ENCODE data around the gene HNF1B.
"Not testable (repeated sequence)": the region's sequence is repeated elsewhere in the genome, so short reads cannot be mapped to it uniquely, and the experiment has no call there.

The HNF1B gene, protein sequence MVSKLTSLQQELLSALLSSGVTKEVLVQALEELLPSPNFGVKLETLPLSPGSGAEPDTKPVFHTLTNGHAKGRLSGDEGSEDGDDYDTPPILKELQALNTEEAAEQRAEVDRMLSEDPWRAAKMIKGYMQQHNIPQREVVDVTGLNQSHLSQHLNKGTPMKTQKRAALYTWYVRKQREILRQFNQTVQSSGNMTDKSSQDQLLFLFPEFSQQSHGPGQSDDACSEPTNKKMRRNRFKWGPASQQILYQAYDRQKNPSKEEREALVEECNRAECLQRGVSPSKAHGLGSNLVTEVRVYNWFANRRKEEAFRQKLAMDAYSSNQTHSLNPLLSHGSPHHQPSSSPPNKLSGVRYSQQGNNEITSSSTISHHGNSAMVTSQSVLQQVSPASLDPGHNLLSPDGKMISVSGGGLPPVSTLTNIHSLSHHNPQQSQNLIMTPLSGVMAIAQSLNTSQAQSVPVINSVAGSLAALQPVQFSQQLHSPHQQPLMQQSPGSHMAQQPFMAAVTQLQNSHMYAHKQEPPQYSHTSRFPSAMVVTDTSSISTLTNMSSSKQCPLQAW

GRCh38 chr17:37744961-37745800, at the start of gene HNF1B:
Gene HNF1B, minus strand, starts transcription at chr17:37745059. Its CDS starts 175 bp downstream, at chr17:37744884.
- DNase-seq: no peak

DNA sequence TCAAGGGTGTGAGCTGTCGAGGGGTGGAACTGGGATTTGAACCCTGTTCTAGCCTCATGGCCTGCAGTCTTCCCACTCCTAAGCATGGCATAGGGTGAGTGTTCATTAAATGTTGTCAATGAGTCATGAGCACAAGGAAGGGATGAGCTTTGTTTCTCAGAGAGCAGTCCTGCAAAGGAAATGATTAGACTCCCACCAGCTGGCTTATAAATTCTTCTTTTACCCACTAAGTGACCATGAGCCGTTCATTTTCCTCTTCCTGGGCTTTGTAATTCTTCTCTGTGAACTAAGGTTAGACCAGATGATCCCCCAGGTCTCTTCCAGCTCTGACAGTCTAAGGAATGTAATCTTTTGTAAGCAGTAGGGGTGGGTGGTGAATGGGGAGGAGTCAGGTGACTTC, 47.9 kb upstream of the HNF1B start:
- no peak for DNase-seq

DNA sequence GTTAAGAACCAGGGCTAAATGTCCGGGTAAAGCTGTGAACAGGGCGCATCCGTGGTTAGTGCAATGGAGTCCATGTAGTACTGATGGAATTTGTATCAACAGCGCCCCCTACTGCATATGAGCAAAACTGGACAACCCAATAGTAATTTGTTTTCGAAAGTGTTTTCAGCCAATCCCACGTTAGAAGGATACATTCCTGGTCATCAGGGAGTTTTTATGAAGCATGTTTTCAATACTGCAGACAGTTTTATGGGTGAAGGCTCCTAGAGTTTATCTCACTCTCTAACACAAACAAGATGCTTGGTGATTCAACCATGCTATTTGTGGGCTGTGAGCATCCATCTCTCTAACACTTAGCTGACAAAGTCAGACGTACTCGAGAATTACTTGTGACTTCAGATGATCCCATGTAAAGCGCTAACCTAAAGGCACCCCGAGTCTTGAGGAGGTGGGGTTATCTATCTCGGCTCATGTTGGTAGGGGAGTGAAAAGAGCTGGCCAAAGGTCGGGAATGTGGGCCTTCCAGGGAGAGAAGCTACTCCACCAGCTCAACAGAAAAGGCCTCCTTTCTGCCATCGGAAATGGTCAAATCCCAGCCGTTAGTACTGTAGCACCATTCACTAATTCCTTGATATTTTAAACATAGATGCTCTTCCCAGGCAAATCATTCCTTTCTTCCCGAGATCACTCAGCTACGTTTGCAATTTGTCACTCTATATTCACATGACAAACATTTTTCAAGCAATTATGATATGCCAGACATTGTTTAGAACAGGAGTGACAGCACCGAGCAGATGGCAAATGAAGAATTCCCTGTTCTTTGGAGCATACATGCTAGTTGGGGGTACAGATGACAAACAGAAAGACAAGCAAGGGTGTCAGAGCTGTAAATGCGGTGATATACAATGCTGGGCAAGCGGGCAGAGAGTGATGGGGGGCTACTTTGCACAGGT, 46.9 kb upstream of the HNF1B start:
- peak; percentile 62 for DNase-seq

GRCh38 chr17:37789771-37790541, 45.1 kb upstream of the HNF1B start:
- DNase-seq: no peak

DNA sequence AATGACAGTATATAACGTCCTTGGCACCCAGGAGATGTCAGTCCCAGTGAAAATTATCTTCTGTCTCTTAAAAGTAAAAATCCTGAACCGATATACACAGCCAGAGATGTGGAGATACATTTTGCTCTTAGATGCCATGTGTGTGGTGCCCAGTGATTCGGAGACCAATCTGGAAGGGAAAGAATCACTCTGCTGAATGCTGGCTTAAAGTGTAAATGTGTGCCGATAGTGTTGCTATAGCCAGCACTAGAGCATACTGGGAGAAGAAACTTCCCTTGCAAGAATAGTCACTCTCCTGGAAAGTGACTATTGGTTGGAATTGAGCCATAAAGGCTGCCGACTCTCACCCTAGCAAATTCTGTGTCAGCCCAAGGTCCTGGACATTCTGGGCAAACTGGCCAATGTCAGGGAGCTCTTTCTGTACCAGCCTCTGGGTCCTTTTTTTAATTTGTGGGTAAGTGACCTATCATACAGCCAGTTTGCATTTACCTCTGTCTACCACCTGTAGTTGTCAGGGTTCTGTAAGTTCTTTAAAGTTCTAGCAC, 44.2 kb upstream of the HNF1B start:
- no peak for DNase-seq

- DNase-seq: no peak
These were observed 43.7 kb upstream of the HNF1B start for GRCh38 chr17:37788526-37788925.

- no peak for DNase-seq
These were observed 42.3 kb upstream of the HNF1B start for GRCh38 chr17:37787055-37787757.

DNA sequence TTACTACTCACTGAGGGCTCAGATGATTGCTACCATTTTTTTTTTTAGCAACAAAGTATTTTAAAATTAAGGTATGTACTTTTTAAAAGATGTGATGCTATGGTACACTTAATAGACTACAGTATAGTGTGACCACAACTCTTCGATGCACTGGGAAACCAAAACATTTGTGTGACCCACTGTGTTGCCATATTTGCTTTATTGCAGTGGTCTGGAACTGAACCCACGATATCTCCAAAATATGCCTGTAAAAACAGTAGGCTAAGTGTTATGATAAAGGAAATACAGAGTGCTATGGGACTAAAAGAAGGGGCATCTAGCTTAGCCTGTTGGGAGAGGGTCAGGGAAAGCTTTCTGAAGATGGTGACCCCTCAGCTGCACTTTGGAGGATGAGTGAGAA, 41.6 kb upstream of the HNF1B start:
- DNase-seq: no peak

DNA sequence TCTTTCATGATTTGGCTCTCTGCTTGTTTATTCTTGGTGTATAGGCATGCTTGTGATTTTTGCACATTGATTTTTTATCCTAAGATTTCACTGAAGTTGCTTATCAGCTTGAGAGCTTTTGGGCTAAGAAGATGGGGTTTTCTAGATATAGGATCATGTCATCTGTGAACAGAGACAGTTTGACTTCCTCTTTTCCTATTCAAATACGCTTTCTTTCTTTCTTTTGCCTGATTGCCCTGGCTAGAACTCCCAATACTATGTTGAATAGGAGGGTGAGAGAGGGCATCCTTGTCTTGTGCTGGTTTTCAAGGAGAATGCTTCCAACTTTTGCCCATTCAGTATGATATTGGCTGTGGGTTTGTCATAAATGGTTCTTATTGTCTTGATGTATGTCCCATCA, 37.6 kb upstream of the HNF1B start:
- DNase-seq: not testable (repeated sequence)

DNA sequence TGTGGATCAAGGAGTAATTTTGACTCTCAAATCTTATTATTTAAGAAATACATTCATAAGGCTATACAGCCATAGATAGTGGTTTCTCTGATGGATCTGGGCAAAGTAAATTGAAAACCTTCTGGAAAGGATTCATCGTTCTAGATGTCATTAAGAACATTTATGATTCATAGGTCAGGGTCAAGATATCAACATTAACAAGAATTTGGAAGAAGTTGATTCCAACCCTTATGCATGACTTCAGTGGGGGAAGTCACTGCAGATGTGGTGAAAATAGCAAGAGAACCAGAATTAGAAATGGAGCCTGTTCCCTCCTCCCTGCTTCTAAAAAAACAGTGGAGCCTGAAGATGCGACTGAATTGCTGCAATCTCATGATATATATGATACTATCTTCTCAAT, 36.6 kb upstream of the HNF1B start:
- DNase-seq: no peak

GRCh38 chr17:37779554-37779953, 34.7 kb upstream of the HNF1B start:
- no peak for DNase-seq

- DNase-seq: peak; percentile 29
These were observed 29.6 kb upstream of the HNF1B start for GRCh38 chr17:37774504-37774903.

GRCh38 chr17:37772982-37773381, 28.1 kb upstream of the HNF1B start:
- DNase-seq: no peak

- no peak for DNase-seq
These were observed 26.0 kb upstream of the HNF1B start for GRCh38 chr17:37770631-37771518.

GRCh38 chr17:37769050-37769449, 24.2 kb upstream of the HNF1B start:
- no peak for DNase-seq

DNA sequence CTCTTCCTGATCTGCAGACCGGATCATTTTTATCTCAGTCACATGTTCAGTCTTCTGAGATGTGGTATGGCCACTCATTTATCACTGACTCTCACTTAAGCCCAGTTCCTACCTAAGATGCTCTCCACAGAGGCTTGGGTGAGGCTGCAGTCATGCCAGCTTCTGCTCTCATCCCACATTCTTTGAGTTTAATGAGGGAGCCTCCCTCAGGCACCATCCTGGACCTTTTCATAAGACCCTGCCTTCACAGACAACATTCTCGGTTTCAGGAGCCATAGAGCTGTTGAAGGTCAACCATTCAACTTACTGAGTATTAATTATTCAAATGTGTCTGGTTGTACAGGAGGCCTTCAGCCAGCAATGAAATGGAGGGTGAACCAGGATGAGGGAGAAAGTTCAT, 23.6 kb upstream of the HNF1B start:
- no peak for DNase-seq

GRCh38 chr17:37766971-37767370, 22.1 kb upstream of the HNF1B start:
- DNase-seq: no peak

DNA sequence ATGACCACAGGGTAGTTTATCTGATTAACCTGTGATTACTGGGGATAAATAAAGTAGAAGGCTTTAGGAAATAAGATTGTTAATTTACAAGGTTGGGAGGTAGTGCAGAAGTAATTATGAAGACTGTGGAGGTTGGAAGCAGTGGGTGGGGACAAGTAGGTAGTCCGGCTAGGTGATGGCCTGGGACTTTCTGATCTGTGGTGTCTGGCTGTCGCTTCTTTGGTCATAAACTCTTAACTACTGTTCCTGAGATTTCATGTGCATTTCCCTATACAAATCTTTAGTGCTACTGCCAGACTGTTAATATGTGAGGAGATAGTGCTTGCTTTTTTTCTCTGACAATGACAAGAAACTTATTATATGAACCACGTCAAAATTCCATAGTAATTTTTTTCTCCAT, 19.5 kb upstream of the HNF1B start:
- DNase-seq: no peak

DNA sequence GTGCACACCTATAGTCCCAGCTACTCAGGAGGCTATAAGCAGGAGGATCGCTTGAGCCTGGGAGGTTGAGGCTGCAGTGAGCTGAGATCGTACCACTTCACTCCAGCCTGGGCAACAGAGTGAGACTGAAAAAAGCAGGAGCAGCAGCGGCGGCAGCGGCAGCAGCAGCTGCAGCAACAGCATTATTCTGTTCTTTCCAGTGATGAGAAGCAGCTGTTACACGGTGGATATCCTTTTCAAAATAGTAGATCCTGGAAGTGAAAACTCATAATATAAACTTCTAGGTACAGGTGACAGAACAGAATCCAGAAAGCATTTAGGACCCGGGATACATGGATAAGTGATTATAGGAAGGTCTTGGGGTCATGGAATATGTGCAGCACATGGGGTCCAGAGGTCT, 17.8 kb upstream of the HNF1B start:
- no peak for DNase-seq

DNA sequence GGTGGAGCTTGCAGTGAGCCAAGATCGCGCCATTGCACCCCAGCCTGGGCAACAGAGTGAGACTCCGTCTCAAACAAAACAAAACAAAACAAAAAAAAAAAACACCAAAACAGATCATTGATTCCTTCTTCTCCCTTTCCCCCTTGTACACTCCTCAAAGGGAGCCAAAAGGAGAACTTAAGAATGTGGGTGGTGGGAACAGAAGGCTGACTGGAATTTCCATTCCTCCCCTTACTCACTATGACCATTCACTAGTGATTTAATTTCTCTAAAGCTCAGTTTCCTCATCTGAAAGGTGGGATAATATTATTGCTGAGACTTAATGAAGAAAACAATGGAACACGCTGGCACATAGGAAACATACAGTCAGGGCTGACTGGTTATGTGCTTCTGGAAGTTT, 17.1 kb upstream of the HNF1B start:
- no peak for DNase-seq

Measured in CD4-positive, alpha-beta T cell treated with Interleukin-10 for 1 hour (primary cell).